ENCODE results near the gene ADH4. TPM values are rescaled to one million over a fixed set of nuclear protein-coding genes. Genes with fewer than 3 reads are reported as not detected.

Gene ADH4
- polyA plus RNA-seq, 1 donor (not counting 4 experiments of a cell fraction or from before 2014, with no cell fraction given) = not detected

GRCh38 chr4:99165978-99166377 is 21.9 kb upstream of the ADH4 start:
- dilution Hi-C loops (cut with MboI; ENCODE audit: extremely low pct_ligation_motif_present, low sequenced_read_pairs) = no loop called here
- no peak for DNase-seq (ENCODE audit: low read depth, low spot score)

GRCh38 chr4:99161373-99162099 is 17.4 kb upstream of the ADH4 start:
- H3K9me1 ChIP-seq (ENCODE audit: control insufficient read depth, extremely low read depth, insufficient read depth, low read length) = no peaks in the 10 kb centered on the region
- no peaks in the 10 kb centered on the region for H3K9me3 ChIP-seq (ENCODE audit: control insufficient read depth, low read depth, low read length)
- H3K4me2 ChIP-seq (ENCODE audit: control insufficient read depth, extremely low read depth, insufficient read depth, low read depth, low read length) = no peak overlapping the region
- no peaks in the 10 kb centered on the region for H3K79me2 ChIP-seq (ENCODE audit: control insufficient read depth, insufficient read depth, low read length)
- no peak overlapping the region for H3K9ac ChIP-seq (ENCODE audit: control insufficient read depth, extremely low read depth, insufficient read depth, low read length)
- DNase-seq (ENCODE audit: low read depth, low spot score) (no peak), FAIRE-seq (no peak)
- H3K27me3 ChIP-seq (ENCODE audit: control insufficient read depth, extremely low read depth, insufficient read depth, low read length) = no peaks in the 10 kb centered on the region
- dilution Hi-C loops (cut with MboI; ENCODE audit: extremely low pct_ligation_motif_present, low sequenced_read_pairs) = no loop called here
- H2AFZ ChIP-seq (ENCODE audit: control insufficient read depth, low read length) = no peak overlapping the region
- H3K36me3 ChIP-seq (ENCODE audit: control insufficient read depth in 2 of 2, extremely low read depth in 1 of 2, insufficient read depth in 2 of 2, low read length in 2 of 2) = peaks cover 0 to 1% of the 10 kb centered on the region in 2 experiments
- no peak for TF ChIP-seq EZH2 (IDR thresholded peaks at IDR 0.05; ENCODE audit: low read length)
- no peak for TF ChIP-seq CTCF (optimal IDR thresholded peaks at IDR 0.05 in 1 of 3, IDR thresholded peaks at IDR 0.05 in 1 of 3, conservative IDR thresholded peaks at IDR 0.05 in 1 of 3; ENCODE audit: extremely low read depth in 1 of 3, insufficient read depth in 2 of 3, low read length in 3 of 3)
- H3K4me1 ChIP-seq (ENCODE audit: control insufficient read depth, extremely low read depth, insufficient read depth, low read length) = peaks cover 3% of the 10 kb centered on the region
- no peak overlapping the region for H3K4me3 ChIP-seq (ENCODE audit: control insufficient read depth in 2 of 3, extremely low read depth in 1 of 3, insufficient read depth in 2 of 3, low read depth in 1 of 3, low read length in 3 of 3)
- H3K27ac ChIP-seq (ENCODE audit: control insufficient read depth, insufficient read depth, low read length) = no peak overlapping the region
- H4K20me1 ChIP-seq (ENCODE audit: control insufficient read depth, extremely low read depth, insufficient read depth, low read length) = no peaks in the 10 kb centered on the region

More at GRCh38 chr4:99165978-99166377, 21.9 kb upstream of the ADH4 start:
- no peak overlapping the region for H3K27ac ChIP-seq (ENCODE audit: control insufficient read depth, insufficient read depth, low read length)
- peak; percentile 88 for FAIRE-seq
- H3K36me3 ChIP-seq (ENCODE audit: control insufficient read depth in 2 of 2, extremely low read depth in 1 of 2, insufficient read depth in 2 of 2, low read length in 2 of 2) = peaks cover 0 to 1% of the 10 kb centered on the region in 2 experiments
- H3K4me3 ChIP-seq (ENCODE audit: control insufficient read depth in 2 of 3, extremely low read depth in 1 of 3, insufficient read depth in 2 of 3, low read depth in 1 of 3, low read length in 3 of 3) = no peak overlapping the region
- H3K9ac ChIP-seq (ENCODE audit: control insufficient read depth, extremely low read depth, insufficient read depth, low read length) = no peak overlapping the region
- no peaks in the 10 kb centered on the region for H3K27me3 ChIP-seq (ENCODE audit: control insufficient read depth, extremely low read depth, insufficient read depth, low read length)
- no peak overlapping the region for H3K4me2 ChIP-seq (ENCODE audit: control insufficient read depth, extremely low read depth, insufficient read depth, low read depth, low read length)
- H3K79me2 ChIP-seq (ENCODE audit: control insufficient read depth, insufficient read depth, low read length) = no peaks in the 10 kb centered on the region
- H3K9me1 ChIP-seq (ENCODE audit: control insufficient read depth, extremely low read depth, insufficient read depth, low read length) = no peaks in the 10 kb centered on the region
- peak overlapping the region; percentile 10 for H2AFZ ChIP-seq (ENCODE audit: control insufficient read depth, low read length)
- no peaks in the 10 kb centered on the region for H4K20me1 ChIP-seq (ENCODE audit: control insufficient read depth, extremely low read depth, insufficient read depth, low read length)
- no peak for TF ChIP-seq EZH2 (IDR thresholded peaks at IDR 0.05; ENCODE audit: low read length)
- H3K9me3 ChIP-seq (ENCODE audit: control insufficient read depth, low read depth, low read length) = peaks cover 2% of the 10 kb centered on the region
- H3K4me1 ChIP-seq (ENCODE audit: control insufficient read depth, extremely low read depth, insufficient read depth, low read length) = peaks cover 3% of the 10 kb centered on the region
